GM12892 (cell line): ENCODE data around the gene PNMA3. TPM values are rescaled to one million over a fixed set of nuclear protein-coding genes. Genes with fewer than 3 reads are reported as not detected.
"Not testable (repeated sequence)": the region's sequence is repeated elsewhere in the genome, so short reads cannot be mapped to it uniquely, and the experiment has no call there.

Experiments
- DNase-seq: peaks from one replicate; pipeline ENCODE4 v3.0.0; 2011; ENCODE audit not compliant: insufficient read length
- FAIRE-seq: peaks from 2 replicates; lab custom pipeline; 2011; peaks lifted over from hg19 to GRCh38; lab: Jason Lieb, UNC
- POLR2A ChIP-seq: IDR thresholded peaks from 2 replicates; pipeline ENCODE4 v1.6.1; 2011; ENCODE audit warnings: low read depth, low read length, control low read depth
- POLR2AphosphoS5 ChIP-seq: IDR thresholded peaks from 2 replicates; pipeline ENCODE4 v1.6.1; 2011; ENCODE audit warnings: low read depth, low read length, control low read depth
- TAF1 ChIP-seq: IDR thresholded peaks from 2 replicates; pipeline ENCODE4 v1.6.1; 2011; ENCODE audit warnings: low read depth, mild to moderate bottlenecking, control low read depth, low read length, borderline replicate concordance
- polyA plus RNA-seq: library from polyadenylated mRNA; unstranded; fragments of >200 nt; gene quantifications from one replicate; pipeline ENCODE4 v1.2.1, GENCODE V29; 2012; ENCODE audit warnings: missing spikeins, inconsistent platforms; ENCODE audit not compliant: missing spikeins

The PNMA3 gene, protein sequence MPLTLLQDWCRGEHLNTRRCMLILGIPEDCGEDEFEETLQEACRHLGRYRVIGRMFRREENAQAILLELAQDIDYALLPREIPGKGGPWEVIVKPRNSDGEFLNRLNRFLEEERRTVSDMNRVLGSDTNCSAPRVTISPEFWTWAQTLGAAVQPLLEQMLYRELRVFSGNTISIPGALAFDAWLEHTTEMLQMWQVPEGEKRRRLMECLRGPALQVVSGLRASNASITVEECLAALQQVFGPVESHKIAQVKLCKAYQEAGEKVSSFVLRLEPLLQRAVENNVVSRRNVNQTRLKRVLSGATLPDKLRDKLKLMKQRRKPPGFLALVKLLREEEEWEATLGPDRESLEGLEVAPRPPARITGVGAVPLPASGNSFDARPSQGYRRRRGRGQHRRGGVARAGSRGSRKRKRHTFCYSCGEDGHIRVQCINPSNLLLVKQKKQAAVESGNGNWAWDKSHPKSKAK
- 0.25 TPM for polyA plus RNA-seq

DNA sequence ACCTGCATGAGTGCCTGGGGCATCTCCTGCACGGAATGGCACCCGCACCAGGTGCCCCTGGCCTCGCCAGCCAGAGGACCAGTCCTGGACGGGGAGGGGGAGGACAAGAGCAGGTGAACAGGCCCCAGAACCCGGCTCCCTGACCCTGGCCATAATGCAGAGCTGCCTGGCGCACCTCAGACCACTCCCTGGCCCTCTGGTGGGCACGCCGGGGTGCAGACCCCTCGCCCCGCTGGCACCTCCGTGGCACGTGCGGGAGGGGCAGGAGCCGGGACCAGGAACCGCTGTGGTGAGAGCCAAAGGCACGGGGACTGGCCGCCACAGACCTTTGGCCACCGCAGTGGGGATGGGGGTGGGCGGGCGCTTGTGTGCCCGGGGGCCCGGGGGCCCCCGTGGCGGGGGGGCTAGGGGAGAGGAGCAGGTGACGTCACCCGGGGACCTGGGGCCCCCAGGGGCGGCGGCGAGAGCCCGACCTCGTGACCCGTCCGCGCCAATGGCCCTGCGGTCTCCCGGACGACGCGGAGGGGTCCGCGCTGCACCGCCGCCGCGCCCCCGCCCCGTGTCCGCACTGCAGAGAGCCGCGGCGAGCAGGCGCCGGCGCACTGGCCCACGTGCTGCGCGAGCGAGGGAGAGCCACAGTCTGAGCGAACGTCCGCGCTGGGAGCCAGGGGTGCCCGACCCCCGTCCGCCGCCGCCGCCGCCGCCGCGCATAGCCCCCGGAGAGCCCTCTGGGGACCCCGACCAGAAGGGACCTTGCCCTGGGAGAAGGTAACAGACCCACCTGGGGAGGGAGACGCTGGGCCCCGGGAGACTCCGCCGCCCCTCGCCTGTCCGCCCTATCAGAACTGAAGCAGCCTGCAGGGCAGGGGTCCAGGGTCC, at the start of gene PNMA3:
PNMA3 (plus strand) TSS at position 600 of the 879 bp plus-strand sequence. CDS start 586 bp downstream, outside the sequence.
- FAIRE-seq, result no peak
- TF ChIP-seq POLR2A, result no peak
- TF ChIP-seq POLR2AphosphoS5, result no peak
- no peak for TF ChIP-seq TAF1
- DNase-seq, result no peak

DNA sequence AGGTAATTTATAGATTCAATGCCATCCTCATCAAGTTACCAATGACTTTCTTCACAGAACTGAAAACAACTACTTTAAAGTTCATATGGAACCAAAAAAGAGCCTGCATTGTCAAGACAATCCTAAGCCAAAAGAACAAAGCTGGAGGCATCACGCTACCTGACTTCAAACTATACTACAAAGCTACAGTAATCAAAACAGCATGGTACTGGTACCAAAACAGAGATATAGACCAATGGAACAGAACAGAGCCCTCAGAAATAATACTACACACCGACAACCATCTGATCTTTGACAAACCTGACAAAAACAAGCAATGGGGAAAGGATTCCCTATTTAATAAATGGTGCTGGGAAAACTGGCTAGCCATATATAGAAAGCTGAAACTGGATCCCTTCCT, 39.1 kb upstream of the PNMA3 start:
- not testable (repeated sequence) for DNase-seq, FAIRE-seq

- no peak for TF ChIP-seq TAF1
- no peak for TF ChIP-seq POLR2AphosphoS5
- TF ChIP-seq POLR2A, result no peak
- FAIRE-seq (no peak), DNase-seq (no peak)
These were observed 37.1 kb upstream of the PNMA3 start for GRCh38 chrX:153019166-153019565.

- DNase-seq, FAIRE-seq: not testable (repeated sequence)
These were observed 29.8 kb upstream of the PNMA3 start for GRCh38 chrX:153026501-153026900.

DNA sequence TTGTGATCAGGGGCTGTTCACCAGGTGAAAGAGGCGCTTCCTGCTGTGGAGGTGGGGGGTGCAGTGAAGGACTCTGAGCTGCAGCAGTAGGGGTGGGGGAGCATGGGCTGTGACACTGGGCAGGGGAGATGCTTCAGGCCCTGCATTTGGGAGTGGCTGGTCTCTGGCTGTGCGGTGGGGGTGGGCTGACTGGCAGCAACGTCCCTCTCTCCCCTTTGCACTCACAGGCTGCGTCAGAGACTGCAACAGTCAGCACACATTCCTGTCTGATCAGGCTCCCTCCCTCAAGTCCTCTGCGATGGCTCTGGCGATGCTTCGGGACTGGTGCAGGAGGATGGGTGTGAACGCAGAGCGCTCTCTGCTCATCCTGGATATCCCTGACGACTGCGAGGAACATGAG, 27.8 kb upstream of the PNMA3 start:
- not testable (repeated sequence) for FAIRE-seq, DNase-seq

DNA sequence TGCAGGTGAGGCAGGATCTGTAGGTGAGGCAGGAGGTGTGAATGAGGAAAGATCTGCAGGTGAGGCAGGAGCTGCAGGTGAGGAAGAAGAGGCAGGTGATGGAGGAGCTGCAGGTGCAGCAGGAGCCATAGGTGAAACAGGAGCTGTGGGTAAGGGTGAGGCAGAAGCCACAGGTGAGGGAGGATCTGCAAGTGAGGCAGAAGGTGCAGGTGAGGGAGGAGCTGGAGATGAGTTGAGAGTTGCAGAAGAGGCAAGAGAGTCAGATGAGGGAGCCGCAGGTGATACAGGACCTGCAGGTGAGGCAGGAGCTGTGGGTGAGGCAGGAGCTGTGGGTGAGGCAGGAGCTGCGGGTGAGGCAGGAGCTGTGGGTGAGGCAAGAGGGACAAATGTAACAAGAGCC, 27.1 kb upstream of the PNMA3 start:
- TF ChIP-seq TAF1, result no peak
- no peak for TF ChIP-seq POLR2A
- TF ChIP-seq POLR2AphosphoS5, result no peak
- FAIRE-seq (no peak), DNase-seq (no peak)

GRCh38 chrX:153029875-153030274, 26.4 kb upstream of the PNMA3 start:
- no peak for DNase-seq
- FAIRE-seq, result no peak
- TF ChIP-seq TAF1 (no peak), POLR2A (no peak), POLR2AphosphoS5 (no peak)

DNA sequence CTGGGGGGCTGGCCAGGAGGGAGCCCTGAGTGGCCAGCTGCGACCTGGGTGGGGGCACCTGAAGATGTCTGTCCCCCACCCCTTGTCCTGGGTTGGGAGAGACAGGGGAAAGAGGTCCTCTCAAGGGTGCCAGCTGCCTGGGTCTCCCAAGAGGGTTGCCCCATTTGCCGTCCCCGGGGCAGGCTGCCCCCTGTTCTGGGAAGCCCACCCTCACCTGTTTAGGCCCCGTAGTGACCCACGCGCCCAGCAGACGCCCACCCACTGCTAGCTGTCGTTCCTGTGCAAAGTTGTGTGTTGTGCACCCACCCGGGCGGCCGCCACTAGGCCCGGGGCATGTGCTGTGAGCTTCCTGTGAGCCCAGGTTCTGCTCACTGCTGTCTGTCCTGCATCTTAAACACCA, 25.5 kb upstream of the PNMA3 start:
- no peak for DNase-seq
- FAIRE-seq, result no peak
- TF ChIP-seq TAF1 (no peak), POLR2AphosphoS5 (no peak), POLR2A (no peak)

DNA sequence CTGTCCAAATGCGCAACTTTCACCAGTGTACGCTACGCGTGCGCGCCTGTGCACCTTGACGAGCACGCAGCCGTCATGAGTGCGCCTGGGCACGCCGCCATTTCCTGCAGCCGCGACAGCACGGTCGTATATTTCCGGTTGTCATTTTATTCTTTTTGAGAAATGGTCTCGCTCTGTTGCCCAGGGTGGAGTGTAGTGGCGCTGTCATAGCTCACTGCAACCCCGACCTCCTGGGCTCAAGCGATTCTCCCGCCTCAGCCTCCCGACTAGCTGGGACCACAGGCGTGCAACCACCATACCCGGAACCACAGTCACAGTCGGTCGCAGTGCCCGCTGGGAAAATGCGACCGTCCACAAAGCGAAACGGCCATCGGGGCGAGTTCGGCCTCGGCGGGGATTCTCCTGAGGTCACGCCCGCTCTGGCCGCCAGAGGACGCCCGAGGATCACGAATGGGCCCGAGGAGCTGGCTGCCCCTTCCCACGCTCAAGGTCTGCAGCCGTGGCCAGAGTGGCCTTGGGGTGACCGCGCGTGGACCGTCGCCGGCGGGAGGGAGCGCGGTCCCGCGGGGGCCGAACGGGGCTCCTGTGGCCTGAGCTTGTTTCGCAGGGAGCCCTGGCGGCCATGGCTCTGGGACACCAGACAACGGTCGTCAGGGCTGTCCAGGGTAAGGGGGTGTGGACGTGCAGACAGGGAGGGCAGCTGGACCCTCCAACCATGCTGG, 23.7 kb upstream of the PNMA3 start:
- peak; percentile 69 for DNase-seq
- FAIRE-seq, result peak; percentile 78

GRCh38 chrX:153049093-153049492, 7.2 kb upstream of the PNMA3 start:
- DNase-seq (no peak), FAIRE-seq (no peak)
- no peak for TF ChIP-seq TAF1
- no peak for TF ChIP-seq POLR2A
- TF ChIP-seq POLR2AphosphoS5, result no peak

More for the DNA sequence above, 23.7 kb upstream of the PNMA3 start:
- TF ChIP-seq POLR2A, result no peak; the same call in 1 of the 2 replicates

- FAIRE-seq, result no peak
- no peak for DNase-seq
- TF ChIP-seq POLR2A (no peak), POLR2AphosphoS5 (no peak), TAF1 (no peak)
These were observed 3.7 kb upstream of the PNMA3 start for GRCh38 chrX:153052534-153052933.
